GM21423 (cell line): ENCODE results near the gene PRR3.
"Not testable (repeated sequence)": the region's sequence is repeated elsewhere in the genome, so short reads cannot be mapped to it uniquely, and the experiment has no call there.

Experiments
- ATAC-seq: cut with Tn5 transposase; IDR thresholded peaks from one replicate; pipeline ENCODE4 v1.9.1; 2021; ENCODE audit warnings: mild to moderate bottlenecking, moderate library complexity; ENCODE audit not compliant: unreplicated experiment

PRR3 gene

GRCh38 chr6:30556906-30557682, at the start of gene PRR3:
Gene PRR3, plus strand, starts transcription at chr6:30557295. Its CDS starts 50 bp downstream, at chr6:30557345.
- peak; percentile 51 for ATAC-seq

GRCh38 chr6:30507849-30508827, 49.0 kb upstream of the PRR3 start:
- ATAC-seq: no peak

GRCh38 chr6:30508890-30509736, 48.0 kb upstream of the PRR3 start:
- ATAC-seq: no peak

GRCh38 chr6:30510419-30511168, 46.5 kb upstream of the PRR3 start:
- no peak for ATAC-seq

GRCh38 chr6:30511169-30511546, 45.9 kb upstream of the PRR3 start:
- no peak for ATAC-seq

- ATAC-seq: no peak
These were observed 43.6 kb upstream of the PRR3 start for GRCh38 chr6:30513451-30513850.

GRCh38 chr6:30515106-30515505, 42.0 kb upstream of the PRR3 start:
- ATAC-seq: no peak

- ATAC-seq: peak; percentile 71
These were observed 40.9 kb upstream of the PRR3 start for GRCh38 chr6:30515944-30516753.

GRCh38 chr6:30516754-30517076, 40.4 kb upstream of the PRR3 start:
- not testable (repeated sequence) for ATAC-seq

GRCh38 chr6:30517767-30518504, 39.2 kb upstream of the PRR3 start:
- ATAC-seq: not testable (repeated sequence)

- not testable (repeated sequence) for ATAC-seq
These were observed 38.5 kb upstream of the PRR3 start for GRCh38 chr6:30518505-30519145.

- no peak for ATAC-seq
These were observed 36.6 kb upstream of the PRR3 start for GRCh38 chr6:30520522-30520921.

GRCh38 chr6:30521082-30521481, 36.0 kb upstream of the PRR3 start:
- not testable (repeated sequence) for ATAC-seq

GRCh38 chr6:30521952-30522351, 35.1 kb upstream of the PRR3 start:
- ATAC-seq: not testable (repeated sequence)

GRCh38 chr6:30526444-30526843, 30.7 kb upstream of the PRR3 start:
- ATAC-seq: not testable (repeated sequence)

- peak; percentile 33 for ATAC-seq
These were observed 27.7 kb upstream of the PRR3 start for GRCh38 chr6:30529349-30529875.

- ATAC-seq: no peak
These were observed 27.1 kb upstream of the PRR3 start for GRCh38 chr6:30530014-30530413.
